ENCODE results near the gene AK5. TPM values are rescaled to one million over a fixed set of nuclear protein-coding genes. Genes with fewer than 3 reads are reported as not detected.
A peak's percentile ranks its signal among the peaks of the same experiment; 100 is the strongest.

Gene AK5
- total RNA-seq, 3 donors from 2014 or later (not counting 1 experiment from before 2014, with no cell fraction given) = 9.4 to 29.8 (median 11.4) TPM

DNA sequence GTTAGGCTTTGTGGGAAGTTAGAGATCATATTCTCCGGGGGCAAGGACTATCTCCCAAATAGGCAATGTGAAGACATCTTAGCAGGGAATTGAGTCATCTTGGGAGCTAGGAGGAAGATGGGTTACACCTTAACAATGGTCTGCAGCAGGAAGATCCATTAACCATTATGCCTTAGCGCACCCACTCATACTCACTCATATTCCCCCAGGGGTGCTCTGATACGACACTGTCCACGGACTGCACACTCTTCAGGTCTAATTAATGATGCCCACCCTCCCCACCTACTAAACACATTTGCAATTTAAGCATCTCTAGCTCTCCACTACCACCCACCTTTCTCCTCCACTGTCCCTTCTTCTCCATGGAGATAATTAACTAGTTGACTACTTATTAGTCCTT lies 857 bp upstream of the AK5 start:
- no peaks in the 10 kb centered on the region for H3K36me3 Mint-ChIP-seq
- Histone ChIP-seq H3K36me3 (ENCODE audit: control insufficient read depth, insufficient read depth, low read length) (no peaks in the 10 kb centered on the region), H3K4me3 (ENCODE audit: low read length) (no peak overlapping the region), H3K27me3 (ENCODE audit: control insufficient read depth, insufficient read depth, low read length) (peaks cover 34% of the 10 kb centered on the region), H3K27ac (ENCODE audit: low read length) (no peak overlapping the region), H3K4me1 (ENCODE audit: control insufficient read depth, insufficient read depth, low read length) (peaks cover 23% of the 10 kb centered on the region), H3K9me3 (ENCODE audit: control insufficient read depth, insufficient read depth, low read length) (no peaks in the 10 kb centered on the region)
- no peak overlapping the region for H3K27ac Mint-ChIP-seq
- peak overlapping the region; percentile 77 for H3K4me3 Mint-ChIP-seq
- H3K4me1 Mint-ChIP-seq = peaks cover 22 to 31% of the 10 kb centered on the region in 2 donors
- H3K9me3 Mint-ChIP-seq = no peaks in the 10 kb centered on the region
- intact Hi-C loops (cut with micrococcal nuclease) = loop anchor here (10.0 kb wide), 1 partner anchor 254 kb away; no protein-coding TSS in a partner anchor
- peak in 1 of 2 donors; percentile 8 for DNase-seq
- H3K27me3 Mint-ChIP-seq (ENCODE audit: low read depth in 2 of 2) = peaks cover 8 to 22% of the 10 kb centered on the region in 2 donors
- WGBS (ENCODE audit: insufficient coverage) = 90% methylated on average over 3 of the region's 4 CpGs
- ATAC-seq = no peak
- TF ChIP-seq, protein P1, sequence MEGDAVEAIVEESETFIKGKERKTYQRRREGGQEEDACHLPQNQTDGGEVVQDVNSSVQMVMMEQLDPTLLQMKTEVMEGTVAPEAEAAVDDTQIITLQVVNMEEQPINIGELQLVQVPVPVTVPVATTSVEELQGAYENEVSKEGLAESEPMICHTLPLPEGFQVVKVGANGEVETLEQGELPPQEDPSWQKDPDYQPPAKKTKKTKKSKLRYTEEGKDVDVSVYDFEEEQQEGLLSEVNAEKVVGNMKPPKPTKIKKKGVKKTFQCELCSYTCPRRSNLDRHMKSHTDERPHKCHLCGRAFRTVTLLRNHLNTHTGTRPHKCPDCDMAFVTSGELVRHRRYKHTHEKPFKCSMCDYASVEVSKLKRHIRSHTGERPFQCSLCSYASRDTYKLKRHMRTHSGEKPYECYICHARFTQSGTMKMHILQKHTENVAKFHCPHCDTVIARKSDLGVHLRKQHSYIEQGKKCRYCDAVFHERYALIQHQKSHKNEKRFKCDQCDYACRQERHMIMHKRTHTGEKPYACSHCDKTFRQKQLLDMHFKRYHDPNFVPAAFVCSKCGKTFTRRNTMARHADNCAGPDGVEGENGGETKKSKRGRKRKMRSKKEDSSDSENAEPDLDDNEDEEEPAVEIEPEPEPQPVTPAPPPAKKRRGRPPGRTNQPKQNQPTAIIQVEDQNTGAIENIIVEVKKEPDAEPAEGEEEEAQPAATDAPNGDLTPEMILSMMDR (IDR thresholded peaks at IDR 0.05) = no peak

DNA sequence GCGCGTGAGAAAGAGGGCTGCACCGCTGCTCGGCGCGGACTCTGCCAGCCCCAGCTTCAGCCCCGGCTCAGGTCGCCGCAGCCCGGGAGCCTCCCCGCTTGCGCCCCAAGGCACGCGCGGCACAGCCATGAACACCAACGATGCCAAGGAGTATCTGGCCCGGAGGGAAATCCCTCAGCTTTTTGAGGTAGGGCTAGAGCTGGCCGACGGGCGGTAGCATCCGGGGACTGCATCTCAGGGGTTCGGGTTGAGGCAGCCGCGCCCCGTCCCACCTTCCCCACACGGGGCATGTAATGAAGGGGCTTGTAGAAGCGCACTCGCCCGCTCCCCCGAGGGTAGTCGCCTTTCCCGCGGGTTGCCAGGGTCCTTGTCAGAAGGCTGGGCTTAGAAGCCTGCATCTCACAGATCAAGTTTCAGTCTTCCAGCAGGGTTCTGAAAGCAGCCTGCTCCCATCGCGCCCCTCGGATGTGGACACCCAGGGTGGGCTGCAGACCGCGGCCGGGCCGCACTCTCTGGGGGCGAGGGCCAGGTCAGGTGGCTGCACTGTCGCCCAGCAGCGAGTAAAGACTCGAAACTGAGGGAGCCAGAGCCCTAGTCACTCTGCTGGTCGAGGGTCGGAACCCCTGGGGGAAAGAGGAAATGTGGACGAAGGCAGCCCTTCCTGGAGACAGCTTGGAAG lies 507 bp downstream of the AK5 start:
- TF ChIP-seq, protein P1 (IDR thresholded peaks at IDR 0.05) = no peak
- Mint-ChIP-seq H3K9me3 (no peaks in the 10 kb centered on the region), H3K27me3 (ENCODE audit: low read depth in 2 of 2) (peaks cover 10 to 22% of the 10 kb centered on the region in 2 donors), H3K4me3 (peak overlapping the region; percentile 82), H3K4me1 (peaks cover 22 to 31% of the 10 kb centered on the region in 2 donors), H3K36me3 (no peaks in the 10 kb centered on the region), H3K27ac (no peak overlapping the region)
- peak overlapping the region; percentile 75 for H3K4me3 ChIP-seq (ENCODE audit: low read length)
- WGBS (ENCODE audit: insufficient coverage) = under 1% methylated on average over 46 of the region's 47 CpGs
- H3K27me3 ChIP-seq (ENCODE audit: control insufficient read depth, insufficient read depth, low read length) = peaks cover 34% of the 10 kb centered on the region
- H3K4me1 ChIP-seq (ENCODE audit: control insufficient read depth, insufficient read depth, low read length) = peaks cover 23% of the 10 kb centered on the region
- DNase-seq (peak; percentile 21 to 64), ATAC-seq (peak; percentile 68 to 76 (median 72))
- intact Hi-C loops (cut with micrococcal nuclease) = loop anchor here (10.0 kb wide), 1 partner anchor 252 kb away; no protein-coding TSS in a partner anchor
- peak overlapping the region; percentile 37 for H3K27ac ChIP-seq (ENCODE audit: low read length)
- no peaks in the 10 kb centered on the region for H3K9me3 ChIP-seq (ENCODE audit: control insufficient read depth, insufficient read depth, low read length)
- H3K36me3 ChIP-seq (ENCODE audit: control insufficient read depth, insufficient read depth, low read length) = no peaks in the 10 kb centered on the region

DNA sequence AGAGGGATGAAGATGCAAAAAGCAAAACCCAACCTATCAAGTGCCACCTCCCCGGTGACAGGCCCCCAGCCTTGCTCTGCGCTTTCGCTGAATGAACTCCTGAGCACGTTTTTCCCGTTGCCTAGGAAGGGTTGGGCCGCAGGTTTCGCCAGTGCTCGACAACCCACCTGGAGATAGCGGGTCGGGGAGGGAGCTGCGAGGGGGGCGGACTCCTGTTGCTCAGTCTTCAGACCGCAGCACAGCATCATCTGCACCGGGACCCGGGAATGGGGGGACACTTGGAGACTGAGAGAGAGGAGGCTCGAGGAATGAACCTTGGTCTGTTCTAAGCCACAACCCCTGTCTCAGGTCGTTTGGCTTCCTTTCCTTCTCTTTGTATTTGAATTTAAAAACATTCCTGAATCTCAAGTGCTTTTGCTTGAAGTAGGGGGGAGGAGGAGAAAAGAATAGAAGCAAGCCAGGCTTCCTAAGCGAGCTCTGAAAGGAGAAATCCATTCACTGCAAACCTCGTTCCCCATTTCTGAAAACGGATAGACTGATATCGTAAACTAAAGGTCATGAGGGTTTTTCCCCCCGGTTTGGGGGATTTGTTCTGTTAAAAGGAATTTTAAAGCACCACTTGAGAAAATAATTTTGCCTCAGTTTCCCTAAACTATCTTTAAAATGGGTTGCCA lies 1.2 kb downstream of the AK5 start:
- Histone ChIP-seq H3K27me3 (ENCODE audit: control insufficient read depth, insufficient read depth, low read length) (peaks cover 34% of the 10 kb centered on the region), H3K9me3 (ENCODE audit: control insufficient read depth, insufficient read depth, low read length) (no peaks in the 10 kb centered on the region), H3K4me1 (ENCODE audit: control insufficient read depth, insufficient read depth, low read length) (peaks cover 23% of the 10 kb centered on the region), H3K36me3 (ENCODE audit: control insufficient read depth, insufficient read depth, low read length) (no peaks in the 10 kb centered on the region), H3K4me3 (ENCODE audit: low read length) (peak overlapping the region; percentile 75), H3K27ac (ENCODE audit: low read length) (peak overlapping the region; percentile 37)
- H3K27ac Mint-ChIP-seq = no peak overlapping the region
- 5% methylated on average over 17 of the region's 22 CpGs for WGBS (ENCODE audit: insufficient coverage)
- TF ChIP-seq, protein P1 (IDR thresholded peaks at IDR 0.05) = no peak
- peak in 1 of 3 donors; percentile 19 for ATAC-seq
- intact Hi-C loops (cut with micrococcal nuclease) = loop anchor here (10.0 kb wide), 1 partner anchor 252 kb away; no protein-coding TSS in a partner anchor
- peaks cover 22 to 33% of the 10 kb centered on the region in 2 donors for H3K4me1 Mint-ChIP-seq
- no peaks in the 10 kb centered on the region for H3K9me3 Mint-ChIP-seq
- H3K27me3 Mint-ChIP-seq (ENCODE audit: low read depth in 2 of 2) = peaks cover 10 to 22% of the 10 kb centered on the region in 2 donors
- DNase-seq = peak in 1 of 2 donors; percentile 31
- H3K36me3 Mint-ChIP-seq = no peaks in the 10 kb centered on the region
- peak overlapping the region; percentile 82 for H3K4me3 Mint-ChIP-seq
